ENCODE measurements around the gene ZNF836.
"Not testable (repeated sequence)": the region's sequence is repeated elsewhere in the genome, so short reads cannot be mapped to it uniquely, and the experiment has no call there.

Gene ZNF836

DNA sequence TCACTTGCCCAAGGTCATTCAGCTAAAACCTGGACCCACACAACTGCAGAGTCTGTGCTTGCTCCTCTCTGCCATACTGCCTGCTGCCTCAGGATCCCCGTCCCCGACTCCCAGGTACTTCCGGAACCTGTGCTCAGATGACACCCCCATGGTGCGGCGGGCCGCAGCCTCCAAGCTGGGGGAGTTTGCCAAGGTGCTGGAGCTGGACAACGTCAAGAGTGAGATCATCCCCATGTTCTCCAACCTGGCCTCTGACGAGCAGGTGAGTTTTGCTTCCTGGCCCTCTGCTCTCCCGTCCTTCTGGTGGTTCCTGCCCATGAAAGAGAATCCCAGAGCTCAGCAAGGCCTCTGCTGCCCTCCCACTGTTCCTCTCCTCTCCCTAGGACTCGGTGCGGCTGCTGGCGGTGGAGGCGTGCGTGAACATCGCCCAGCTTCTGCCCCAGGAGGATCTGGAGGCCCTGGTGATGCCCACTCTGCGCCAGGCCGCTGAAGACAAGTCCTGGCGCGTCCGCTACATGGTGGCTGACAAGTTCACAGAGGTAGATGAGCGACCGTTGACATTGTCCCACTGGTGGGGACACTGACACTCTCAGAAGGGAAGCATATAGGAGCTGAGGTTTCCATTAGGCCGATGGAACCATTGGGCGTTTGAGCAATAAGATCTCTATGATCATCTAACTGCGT is 41.3 kb upstream of the ZNF836 start:
- no peak for DNase-seq (ENCODE audit: low spot score)
- no peak for TF ChIP-seq CTCF (IDR thresholded peaks at IDR 0.05; ENCODE audit: extremely low read depth, insufficient read depth, missing control alignments)
- in situ Hi-C loops (cut with MboI; ENCODE audit: low pct_unique_long_range_greater_than_20kb, low sequenced_read_pairs, unreplicated experiment): no loop called here

GRCh38 chr19:52211926-52212571 is 40.6 kb upstream of the ZNF836 start:
- DNase-seq (ENCODE audit: low spot score): no peak
- in situ Hi-C loops (cut with MboI; ENCODE audit: low pct_unique_long_range_greater_than_20kb, low sequenced_read_pairs, unreplicated experiment): no loop called here
- no peak for TF ChIP-seq CTCF (IDR thresholded peaks at IDR 0.05; ENCODE audit: extremely low read depth, insufficient read depth, missing control alignments)

GRCh38 chr19:52211203-52211602 is 39.8 kb upstream of the ZNF836 start:
- no peak for DNase-seq (ENCODE audit: low spot score)
- in situ Hi-C loops (cut with MboI; ENCODE audit: low pct_unique_long_range_greater_than_20kb, low sequenced_read_pairs, unreplicated experiment): no loop called here

GRCh38 chr19:52206481-52206880 is 35.1 kb upstream of the ZNF836 start:
- no peak for TF ChIP-seq CTCF (IDR thresholded peaks at IDR 0.05; ENCODE audit: extremely low read depth, insufficient read depth, missing control alignments)
- DNase-seq (ENCODE audit: low spot score): no peak

More at GRCh38 chr19:52211203-52211602, 39.8 kb upstream of the ZNF836 start:
- no peak for TF ChIP-seq CTCF (IDR thresholded peaks at IDR 0.05; ENCODE audit: extremely low read depth, insufficient read depth, missing control alignments)

GRCh38 chr19:52200755-52201391 is 29.5 kb upstream of the ZNF836 start:
- in situ Hi-C loops (cut with MboI; ENCODE audit: low pct_unique_long_range_greater_than_20kb, low sequenced_read_pairs, unreplicated experiment); DNase-seq (ENCODE audit: low spot score): not testable (repeated sequence)

More at GRCh38 chr19:52206481-52206880, 35.1 kb upstream of the ZNF836 start:
- in situ Hi-C loops (cut with MboI; ENCODE audit: low pct_unique_long_range_greater_than_20kb, low sequenced_read_pairs, unreplicated experiment): no loop called here

- in situ Hi-C loops (cut with MboI; ENCODE audit: low pct_unique_long_range_greater_than_20kb, low sequenced_read_pairs, unreplicated experiment): no loop called here
- DNase-seq (ENCODE audit: low spot score): no peak
- TF ChIP-seq CTCF (IDR thresholded peaks at IDR 0.05; ENCODE audit: extremely low read depth, insufficient read depth, missing control alignments): no peak
Measured at GRCh38 chr19:52200044-52200443, 28.6 kb upstream of the ZNF836 start.

DNA sequence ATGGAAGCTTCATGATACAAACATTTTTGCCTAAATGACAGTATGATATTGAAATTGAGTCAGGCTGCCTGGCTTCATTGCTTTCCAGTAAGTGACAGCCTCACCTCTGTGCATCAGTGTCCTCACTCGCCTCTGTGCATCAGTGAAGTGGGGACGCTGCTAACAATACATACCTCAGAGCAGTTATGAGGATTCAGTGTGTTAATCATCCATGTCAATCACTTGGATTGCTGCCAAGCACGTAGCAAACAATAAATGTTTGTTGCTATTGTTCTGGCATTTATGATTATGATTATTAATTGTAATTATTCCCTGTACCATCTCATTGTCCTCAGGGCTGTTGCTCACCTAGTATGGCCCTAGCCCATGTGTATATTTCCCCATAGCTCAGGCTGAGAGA is 27.3 kb upstream of the ZNF836 start:
- no peak for TF ChIP-seq CTCF (IDR thresholded peaks at IDR 0.05; ENCODE audit: extremely low read depth, insufficient read depth, missing control alignments)
- in situ Hi-C loops (cut with MboI; ENCODE audit: low pct_unique_long_range_greater_than_20kb, low sequenced_read_pairs, unreplicated experiment): no loop called here
- no peak for DNase-seq (ENCODE audit: low spot score)
